ENCODE measurements around the gene IL32.

Gene IL32

DNA sequence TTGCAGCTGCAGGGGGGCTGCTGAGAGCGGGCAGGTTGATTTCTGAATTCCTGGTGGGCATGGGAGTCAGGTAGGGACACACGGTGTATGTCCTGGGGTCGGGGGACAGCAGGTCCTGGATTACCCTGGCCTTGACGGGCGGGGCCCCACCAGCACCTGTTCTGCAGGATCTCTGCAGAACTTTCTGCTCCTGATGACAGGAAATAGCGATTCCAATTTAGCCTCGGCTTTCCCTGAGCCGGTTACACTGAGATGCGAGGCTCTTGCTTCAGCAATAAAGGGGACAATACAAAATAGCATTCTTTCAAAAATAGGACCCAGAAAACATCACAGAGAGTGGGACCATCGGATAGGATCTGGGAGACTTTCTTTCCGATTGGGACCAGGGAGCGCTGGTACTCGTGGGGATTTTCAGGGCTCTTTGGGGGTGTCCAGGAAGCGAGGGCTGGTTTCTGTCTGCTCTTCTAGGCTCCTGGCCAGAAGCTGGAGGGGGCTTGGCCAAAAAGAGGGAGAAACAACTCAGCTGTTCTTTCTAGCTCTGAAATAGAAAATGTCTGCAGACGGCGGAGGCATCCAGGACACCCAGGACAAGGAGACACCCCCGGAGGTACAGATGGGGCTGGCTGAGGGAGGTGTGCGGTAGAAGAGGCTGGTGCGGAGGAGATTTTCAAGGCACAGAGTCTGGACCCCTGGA, 47.6 kb downstream of the IL32 start:
- DNase-seq (ENCODE audit: low read depth), result no peak
- TF ChIP-seq, protein P1, sequence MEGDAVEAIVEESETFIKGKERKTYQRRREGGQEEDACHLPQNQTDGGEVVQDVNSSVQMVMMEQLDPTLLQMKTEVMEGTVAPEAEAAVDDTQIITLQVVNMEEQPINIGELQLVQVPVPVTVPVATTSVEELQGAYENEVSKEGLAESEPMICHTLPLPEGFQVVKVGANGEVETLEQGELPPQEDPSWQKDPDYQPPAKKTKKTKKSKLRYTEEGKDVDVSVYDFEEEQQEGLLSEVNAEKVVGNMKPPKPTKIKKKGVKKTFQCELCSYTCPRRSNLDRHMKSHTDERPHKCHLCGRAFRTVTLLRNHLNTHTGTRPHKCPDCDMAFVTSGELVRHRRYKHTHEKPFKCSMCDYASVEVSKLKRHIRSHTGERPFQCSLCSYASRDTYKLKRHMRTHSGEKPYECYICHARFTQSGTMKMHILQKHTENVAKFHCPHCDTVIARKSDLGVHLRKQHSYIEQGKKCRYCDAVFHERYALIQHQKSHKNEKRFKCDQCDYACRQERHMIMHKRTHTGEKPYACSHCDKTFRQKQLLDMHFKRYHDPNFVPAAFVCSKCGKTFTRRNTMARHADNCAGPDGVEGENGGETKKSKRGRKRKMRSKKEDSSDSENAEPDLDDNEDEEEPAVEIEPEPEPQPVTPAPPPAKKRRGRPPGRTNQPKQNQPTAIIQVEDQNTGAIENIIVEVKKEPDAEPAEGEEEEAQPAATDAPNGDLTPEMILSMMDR (conservative IDR thresholded peaks at IDR 0.05; ENCODE audit: low read length), result no peak
- peak overlapping the region; percentile 94 for H3K4me3 ChIP-seq (ENCODE audit: low read length)

DNA sequence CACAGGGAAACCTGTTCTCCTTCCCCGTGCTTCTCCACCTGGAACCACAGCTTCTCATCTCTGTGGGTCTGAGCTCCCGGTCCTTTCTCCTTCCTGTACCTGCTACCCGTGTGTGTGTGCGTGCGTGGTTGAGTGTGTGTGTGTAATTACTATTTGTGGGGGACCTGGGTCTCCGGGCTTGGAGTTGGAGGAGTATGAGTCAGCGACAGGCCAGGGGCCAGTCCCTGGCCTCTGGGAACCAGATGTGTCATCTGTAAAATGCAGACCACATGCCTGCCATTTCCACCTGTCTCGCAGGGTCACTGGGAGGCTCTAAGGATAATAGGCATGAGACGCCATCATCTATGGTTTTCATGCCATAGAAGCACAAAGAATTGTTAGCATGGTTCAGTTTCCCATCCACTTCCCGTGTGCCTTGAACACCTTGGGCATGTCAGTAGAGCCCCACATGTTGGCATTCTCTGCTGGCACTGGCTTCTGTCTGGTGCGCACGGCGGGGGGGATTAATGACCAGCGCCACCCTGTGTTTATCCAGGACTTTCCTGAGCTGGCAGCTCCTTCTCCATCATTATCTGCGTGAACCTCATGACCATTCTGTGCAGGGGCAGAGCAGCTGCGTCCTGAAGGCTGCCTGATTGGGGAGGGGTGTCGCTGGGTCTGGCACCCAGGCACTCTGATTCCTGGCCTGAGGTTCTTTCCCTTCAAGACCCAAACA, 48.5 kb downstream of the IL32 start:
- H3K4me3 ChIP-seq (ENCODE audit: low read length), result peak overlapping the region; percentile 94
- TF ChIP-seq, protein P1 (conservative IDR thresholded peaks at IDR 0.05; ENCODE audit: low read length), result no peak
- DNase-seq (ENCODE audit: low read depth), result no peak

GRCh38 chr16:3115003-3115402, 49.6 kb downstream of the IL32 start:
- TF ChIP-seq, protein P1 (conservative IDR thresholded peaks at IDR 0.05; ENCODE audit: low read length), result no peak
- no peak overlapping the region for H3K4me3 ChIP-seq (ENCODE audit: low read length)
- DNase-seq (ENCODE audit: low read depth), result no peak

DNA sequence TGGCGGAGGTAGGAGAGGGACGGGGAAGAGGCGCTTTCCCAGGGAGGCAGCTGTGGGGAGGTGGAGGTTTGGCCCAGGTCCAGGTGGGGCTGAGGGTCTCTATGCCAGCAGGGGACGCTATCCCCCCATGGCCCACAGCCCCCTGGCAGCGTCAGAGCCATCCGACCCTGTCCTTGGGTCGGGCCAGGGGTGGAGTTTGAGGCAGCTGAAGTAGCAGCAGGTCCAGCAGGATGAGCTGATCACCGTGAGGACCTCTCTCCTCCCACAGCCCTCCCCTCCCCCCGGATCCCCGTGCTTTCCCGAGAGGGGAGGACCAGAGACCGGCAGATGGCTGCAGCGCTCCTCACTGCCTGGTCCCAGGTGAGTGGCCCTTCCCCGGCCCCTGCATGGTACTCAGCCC, 50.1 kb downstream of the IL32 start:
- TF ChIP-seq, protein P1 (conservative IDR thresholded peaks at IDR 0.05; ENCODE audit: low read length), result no peak
- H3K4me3 ChIP-seq (ENCODE audit: low read length), result no peak overlapping the region
- DNase-seq (ENCODE audit: low read depth), result no peak

DNA sequence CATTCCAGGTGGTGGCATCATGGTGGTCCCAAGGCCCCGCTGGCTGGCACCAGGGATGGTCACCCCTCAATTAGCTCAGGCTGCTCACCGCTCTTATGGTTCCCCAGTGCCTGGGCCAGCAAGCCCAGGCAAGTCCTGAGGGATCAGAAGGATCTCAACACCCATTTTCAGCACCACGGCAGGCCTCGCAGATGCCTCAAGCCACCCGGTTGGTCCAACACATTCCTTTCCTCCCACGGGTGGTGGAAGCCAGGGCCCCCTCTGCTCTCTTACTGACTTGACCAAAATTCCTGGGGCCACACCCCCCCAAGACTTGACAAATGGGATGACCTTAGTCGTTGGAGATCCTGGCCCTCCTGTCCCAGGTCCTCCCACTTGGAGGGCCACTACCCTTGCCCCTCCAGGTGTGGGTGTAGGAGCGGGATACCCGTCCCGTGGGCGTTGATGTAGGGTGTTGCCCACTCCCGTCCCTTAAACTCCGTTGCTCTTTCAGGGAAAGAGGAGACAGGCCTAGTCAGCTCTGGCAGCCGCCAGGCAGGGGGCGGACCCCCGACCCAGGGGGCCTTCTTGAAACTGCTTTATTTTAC, 52.9 kb downstream of the IL32 start:
- DNase-seq (ENCODE audit: low read depth), result no peak
- H3K4me3 ChIP-seq (ENCODE audit: low read length), result no peak overlapping the region
- TF ChIP-seq, protein P1 (conservative IDR thresholded peaks at IDR 0.05; ENCODE audit: low read length), result no peak

- TF ChIP-seq, protein P1 (conservative IDR thresholded peaks at IDR 0.05; ENCODE audit: low read length), result no peak
- no peak for DNase-seq (ENCODE audit: low read depth)
Observed at GRCh38 chr16:3118846-3119245, 53.4 kb downstream of the IL32 start.

More at GRCh38 chr16:3118846-3119245, 53.4 kb downstream of the IL32 start:
- no peak overlapping the region for H3K4me3 ChIP-seq (ENCODE audit: low read length)
